Astrocyte of the spinal cord (primary cell): ENCODE data around the gene HMGB4.

Experiments used
- DNase-seq: peaks from one replicate; pipeline ENCODE4 v3.0.0; 2011; ENCODE audit warnings: low read depth, low spot score
- H3K4me3 ChIP-seq: 2 replicates; pipeline ENCODE4 v1.5.1; 2011; ENCODE audit warnings: low read depth, mild to moderate bottlenecking, low read length, moderate library complexity
- in situ Hi-C: cut with HindIII; loops from 2 replicates; pipeline ENCODE4 v1.10.0; 2017; ENCODE audit warnings: low sequenced_read_pairs
- TF ChIP-seq, protein P1 (sequence below): IDR thresholded peaks from 2 replicates; pipeline ENCODE4 v1.5.1; 2012; ENCODE audit warnings: low read depth, mild to moderate bottlenecking, low read length, inconsistent platforms

The HMGB4 gene

DNA sequence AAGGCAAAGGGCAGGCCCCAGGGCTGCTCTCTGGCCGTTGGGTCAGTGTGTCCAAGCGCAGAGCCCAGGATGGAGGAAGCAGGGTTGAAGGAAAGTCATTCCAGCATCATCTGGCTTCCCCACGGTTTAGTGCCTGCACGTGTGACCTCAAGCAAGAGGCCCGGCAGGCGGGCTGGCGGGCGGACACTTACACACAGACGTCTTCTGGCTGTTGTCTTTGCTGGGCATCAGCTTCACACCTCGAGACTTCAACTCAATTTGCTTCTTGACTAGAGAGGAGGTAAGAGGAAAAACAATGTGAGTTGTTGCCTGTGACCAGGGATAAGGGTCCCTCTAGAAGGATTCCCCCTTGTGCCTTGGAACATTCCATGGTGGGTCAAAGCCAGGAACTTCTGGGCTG lies 38.4 kb upstream of the HMGB4 start:
- TF ChIP-seq, protein P1, sequence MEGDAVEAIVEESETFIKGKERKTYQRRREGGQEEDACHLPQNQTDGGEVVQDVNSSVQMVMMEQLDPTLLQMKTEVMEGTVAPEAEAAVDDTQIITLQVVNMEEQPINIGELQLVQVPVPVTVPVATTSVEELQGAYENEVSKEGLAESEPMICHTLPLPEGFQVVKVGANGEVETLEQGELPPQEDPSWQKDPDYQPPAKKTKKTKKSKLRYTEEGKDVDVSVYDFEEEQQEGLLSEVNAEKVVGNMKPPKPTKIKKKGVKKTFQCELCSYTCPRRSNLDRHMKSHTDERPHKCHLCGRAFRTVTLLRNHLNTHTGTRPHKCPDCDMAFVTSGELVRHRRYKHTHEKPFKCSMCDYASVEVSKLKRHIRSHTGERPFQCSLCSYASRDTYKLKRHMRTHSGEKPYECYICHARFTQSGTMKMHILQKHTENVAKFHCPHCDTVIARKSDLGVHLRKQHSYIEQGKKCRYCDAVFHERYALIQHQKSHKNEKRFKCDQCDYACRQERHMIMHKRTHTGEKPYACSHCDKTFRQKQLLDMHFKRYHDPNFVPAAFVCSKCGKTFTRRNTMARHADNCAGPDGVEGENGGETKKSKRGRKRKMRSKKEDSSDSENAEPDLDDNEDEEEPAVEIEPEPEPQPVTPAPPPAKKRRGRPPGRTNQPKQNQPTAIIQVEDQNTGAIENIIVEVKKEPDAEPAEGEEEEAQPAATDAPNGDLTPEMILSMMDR: no peak
- DNase-seq: no peak
- in situ Hi-C loops: no loop called here
- H3K4me3 ChIP-seq: no peak overlapping the region

DNA sequence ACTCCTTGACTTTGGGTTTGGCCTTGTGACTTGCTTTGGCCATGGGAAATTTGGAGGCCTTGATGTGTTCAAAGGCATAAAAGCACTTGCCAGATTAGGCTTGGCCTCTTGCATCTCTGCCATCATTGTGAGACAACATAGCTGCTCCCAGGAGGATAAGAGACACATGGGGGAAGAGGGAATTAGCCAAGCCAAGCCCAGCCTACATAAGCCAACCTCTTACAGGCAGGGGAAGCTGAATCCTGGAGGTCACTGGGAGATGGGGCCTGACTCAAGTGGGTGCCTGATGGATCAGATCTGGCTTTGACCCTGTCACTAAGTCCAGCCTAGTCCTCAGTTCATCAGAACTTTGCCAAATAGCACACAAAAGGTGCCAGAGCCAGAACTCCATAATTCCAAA lies 37.6 kb upstream of the HMGB4 start:
- H3K4me3 ChIP-seq: no peak overlapping the region
- TF ChIP-seq, protein P1: no peak
- no peak for DNase-seq
- in situ Hi-C loops: no loop called here

- no peak overlapping the region for H3K4me3 ChIP-seq
- no peak for DNase-seq
- in situ Hi-C loops: no loop called here
- TF ChIP-seq, protein P1: no peak
These were observed 37.2 kb upstream of the HMGB4 start for GRCh38 chr1:33826711-33827110.

GRCh38 chr1:33828059-33828458 lies 35.8 kb upstream of the HMGB4 start:
- DNase-seq: no peak
- TF ChIP-seq, protein P1: no peak
- H3K4me3 ChIP-seq: no peak overlapping the region
- in situ Hi-C loops: no loop called here

- no peak overlapping the region for H3K4me3 ChIP-seq
- no peak for DNase-seq
These were observed 35.2 kb upstream of the HMGB4 start for GRCh38 chr1:33828654-33829053.

DNA sequence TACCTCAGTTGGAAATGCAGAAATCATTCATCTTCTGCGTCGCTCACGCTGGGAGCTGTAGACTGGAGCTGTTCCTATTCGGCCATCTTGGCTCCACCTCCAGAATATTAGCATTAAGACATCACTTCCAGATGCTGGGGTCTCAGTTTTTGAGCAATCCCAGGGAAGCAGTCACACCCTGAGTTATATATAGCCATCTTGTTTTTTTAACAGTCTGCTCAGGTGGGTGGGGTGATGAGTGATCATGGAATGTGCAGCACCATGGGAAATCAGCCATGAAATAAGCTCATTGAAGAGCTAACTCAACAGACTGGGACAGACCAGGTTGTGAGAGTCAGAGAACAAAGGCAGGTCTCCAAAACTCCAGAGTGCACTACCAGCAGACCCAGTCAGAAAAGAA lies 27.0 kb upstream of the HMGB4 start:
- H3K4me3 ChIP-seq: no peak overlapping the region
- TF ChIP-seq, protein P1: no peak
- in situ Hi-C loops: no loop called here
- no peak for DNase-seq

More at GRCh38 chr1:33828654-33829053, 35.2 kb upstream of the HMGB4 start:
- in situ Hi-C loops: no loop called here
- TF ChIP-seq, protein P1: no peak

DNA sequence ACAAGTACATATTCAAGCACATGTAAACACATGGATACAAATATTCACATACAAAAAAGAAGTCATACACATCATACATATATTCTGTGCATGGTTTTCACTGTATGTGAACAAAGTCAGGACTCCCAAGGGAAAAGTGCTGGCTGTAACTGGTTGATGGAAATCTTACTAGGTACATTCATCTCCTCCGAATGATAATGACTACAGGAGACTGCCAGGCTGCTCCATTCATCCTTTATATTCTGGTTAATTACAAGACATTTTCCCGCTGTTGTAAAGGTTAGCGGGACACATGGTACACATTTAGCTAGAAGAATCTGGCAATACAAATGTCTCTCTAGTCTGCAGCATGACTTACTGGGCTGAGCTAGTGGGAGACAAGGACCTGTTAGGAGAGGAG lies 26.2 kb upstream of the HMGB4 start:
- TF ChIP-seq, protein P1: no peak
- in situ Hi-C loops: no loop called here
- DNase-seq: no peak
- no peak overlapping the region for H3K4me3 ChIP-seq
